H9 (cell line): Measurements from ENCODE around the gene MYLK. TPM values are rescaled to one million over a fixed set of nuclear protein-coding genes. Genes with fewer than 3 reads are reported as not detected.

Experiments used
- DNase-seq: peaks from one replicate; pipeline ENCODE4 v3.0.0-alpha.2; 2017
- H2AFZ ChIP-seq: one replicate; pipeline ENCODE4 v1.6.1; 2013; ENCODE audit warnings: mild to moderate bottlenecking, low read length, control low read depth, moderate library complexity
- H2AK5ac ChIP-seq: 2 replicates; pipeline ENCODE4 v1.6.1; 2013; ENCODE audit warnings: low read length, control low read depth, mixed read lengths; ENCODE audit not compliant: insufficient read length
- H2BK120ac ChIP-seq: one replicate; pipeline ENCODE4 v1.6.1; 2013; ENCODE audit warnings: low read depth, mild to moderate bottlenecking, low read length, control low read depth, inconsistent platforms; ENCODE audit not compliant: poor library complexity, severe bottlenecking
- H2BK12ac ChIP-seq: 2 replicates; pipeline ENCODE4 v1.6.1; 2013; ENCODE audit warnings: low read length, control low read depth, mixed read lengths, low read depth; ENCODE audit not compliant: insufficient read length
- H2BK15ac ChIP-seq: 2 replicates; pipeline ENCODE4 v1.6.1; 2013; ENCODE audit warnings: low read depth, low read length, control low read depth
- H2BK20ac ChIP-seq: one replicate; pipeline ENCODE4 v1.6.1; 2013; ENCODE audit warnings: low read depth, mild to moderate bottlenecking, low read length, control low read depth, inconsistent platforms; ENCODE audit not compliant: poor library complexity, severe bottlenecking
- H2BK5ac ChIP-seq: 2 replicates; pipeline ENCODE4 v1.6.1; 2013; ENCODE audit warnings: low read length, control low read depth, mixed read lengths; ENCODE audit not compliant: insufficient read length
- H3K14ac ChIP-seq: 2 replicates; pipeline ENCODE4 v1.6.1; 2013; ENCODE audit warnings: low read length, control low read depth; ENCODE audit not compliant: insufficient read depth
- H3K18ac ChIP-seq: 2 replicates; pipeline ENCODE4 v1.6.1; 2013; ENCODE audit warnings: low read depth, mild to moderate bottlenecking, mixed read lengths, low read length, control low read depth; ENCODE audit not compliant: insufficient read length
- H3K23ac ChIP-seq: 2 replicates; pipeline ENCODE4 v1.6.1; 2013; ENCODE audit warnings: low read length, control low read depth, mixed read lengths, low read depth; ENCODE audit not compliant: insufficient read length
- H3K23me2 ChIP-seq: 2 replicates; pipeline ENCODE4 v1.6.1; 2013; ENCODE audit warnings: low read depth, mild to moderate bottlenecking, mixed read lengths, low read length, control low read depth; ENCODE audit not compliant: insufficient read length, poor library complexity, severe bottlenecking
- H3K27ac ChIP-seq: 2 replicates; pipeline ENCODE4 v1.5.1; 2013; ENCODE audit warnings: low read length, control low read depth, mixed read lengths, low read depth; ENCODE audit not compliant: insufficient read length
- H3K27me3 ChIP-seq: 2 replicates; pipeline ENCODE4 v1.6.1; 2013; ENCODE audit warnings: low read length, control low read depth, inconsistent platforms; ENCODE audit not compliant: insufficient read depth
- H3K4ac ChIP-seq: 2 replicates; pipeline ENCODE4 v1.6.1; 2013; ENCODE audit warnings: low read depth, mild to moderate bottlenecking, control low read depth, inconsistent platforms, low read length, moderate library complexity
- H3K4me1 ChIP-seq: 2 replicates; pipeline ENCODE4 v1.6.1; 2013; ENCODE audit warnings: low read length, control low read depth, inconsistent platforms; ENCODE audit not compliant: insufficient read depth
- H3K4me2 ChIP-seq: 2 replicates; pipeline ENCODE4 v1.6.1; 2013; ENCODE audit warnings: low read length, control low read depth, mixed read lengths; ENCODE audit not compliant: insufficient read length, insufficient read depth
- H3K56ac ChIP-seq: 2 replicates; pipeline ENCODE4 v1.6.1; 2013; ENCODE audit warnings: low read depth, mild to moderate bottlenecking, mixed read lengths, low read length, control low read depth; ENCODE audit not compliant: insufficient read length
- H3K79me1 ChIP-seq: 2 replicates; pipeline ENCODE4 v1.6.1; 2013; ENCODE audit warnings: low read depth, mild to moderate bottlenecking, moderate library complexity, low read length, control low read depth, inconsistent platforms; ENCODE audit not compliant: insufficient read depth, poor library complexity, severe bottlenecking
- H3K79me2 ChIP-seq: 2 replicates; pipeline ENCODE4 v1.6.1; 2013; ENCODE audit warnings: low read length, control low read depth, inconsistent platforms; ENCODE audit not compliant: insufficient read depth
- H3K9ac ChIP-seq: 2 replicates; pipeline ENCODE4 v1.6.1; 2013; ENCODE audit warnings: low read length, control low read depth, mixed read lengths; ENCODE audit not compliant: insufficient read length; ENCODE audit errors: extremely low read depth
- H3K9me3 ChIP-seq: one replicate; pipeline ENCODE4 v1.6.1; 2013; ENCODE audit warnings: low read depth, low read length, inconsistent platforms; ENCODE audit not compliant: control insufficient read depth
- H3T11ph ChIP-seq: one replicate; pipeline ENCODE4 v1.6.1; 2013; ENCODE audit warnings: mild to moderate bottlenecking, low read length, control low read depth, inconsistent platforms
- H4K20me1 ChIP-seq: one replicate; pipeline ENCODE4 v1.6.1; 2013; ENCODE audit not compliant: control insufficient read depth, insufficient read length, insufficient read depth
- H4K5ac ChIP-seq: 2 replicates; pipeline ENCODE4 v1.6.1; 2013; ENCODE audit warnings: low read depth, mild to moderate bottlenecking, mixed read lengths, low read length, control low read depth; ENCODE audit not compliant: insufficient read length
- H4K8ac ChIP-seq: replicated peaks from 2 replicates; pipeline ENCODE4 v1.6.1; 2013; ENCODE audit warnings: low read length, control low read depth, mixed read lengths, low read depth; ENCODE audit not compliant: insufficient read length
- H4K91ac ChIP-seq: 2 replicates; pipeline ENCODE4 v1.6.1; 2013; ENCODE audit warnings: low read depth, mild to moderate bottlenecking, moderate library complexity, mixed read lengths, low read length, control low read depth; ENCODE audit not compliant: insufficient read length
- H3K27ac Mint-ChIP-seq, 3 experiments: 2 replicates in 2 of 3; 3 replicates in 1 of 3; pipeline ENCODE4 v1.8.0; 2020 to 2021; ENCODE audit warnings: mixed read lengths in 3 of 3, mild to moderate bottlenecking in 1 of 3, moderate library complexity in 1 of 3
- H3K27me3 Mint-ChIP-seq: 2 replicates; pipeline ENCODE4 v1.8.0; 2021; ENCODE audit warnings: low read depth, mild to moderate bottlenecking, moderate library complexity, mixed read lengths
- H3K36me3 Mint-ChIP-seq, 3 experiments: 2 replicates in 2 of 3; 3 replicates in 1 of 3; pipeline ENCODE4 v1.8.0; 2020 to 2021; ENCODE audit warnings: low read depth in 3 of 3, mixed read lengths in 3 of 3; ENCODE audit not compliant: insufficient read depth in 1 of 3
- H3K4me1 Mint-ChIP-seq, 2 experiments: 2 replicates each; pipeline ENCODE4 v1.8.0; 2020; ENCODE audit warnings: mixed read lengths in 2 of 2
- H3K4me3 Mint-ChIP-seq, 2 experiments: 2 replicates in 1 of 2; 3 replicates in 1 of 2; pipeline ENCODE4 v1.8.0; 2020 to 2021; ENCODE audit warnings: mild to moderate bottlenecking in 2 of 2, mixed read lengths in 2 of 2, moderate library complexity in 1 of 2
- H3K9me3 Mint-ChIP-seq, 2 experiments: 2 replicates in 1 of 2; 3 replicates in 1 of 2; pipeline ENCODE4 v1.8.0; 2020; ENCODE audit warnings: mild to moderate bottlenecking in 2 of 2, mixed read lengths in 2 of 2, moderate library complexity in 1 of 2
- WGBS: extraction: QIAGEN DNeasy Blood & Tissue Kit; methylation state at CpG from one replicate; pipeline ENCODE4 v1.1.7; 2013; ENCODE audit warnings: missing lambda C conversion rate, low lambda C conversion rate, mixed read lengths; ENCODE audit not compliant: insufficient read length; ENCODE audit errors: extremely low coverage; 5-methylcytosine and 5-hydroxymethylcytosine counted together
- total RNA-seq: library from RNA; stranded (reverse); gene quantifications from 2 replicates; pipeline ENCODE4 v1.2.1, GENCODE V29; 2021
- TF ChIP-seq, protein P1 (sequence below): fragments of 200-600 bp; sonication (generic); conservative IDR thresholded peaks from 3 replicates; pipeline ENCODE4 v1.8.0; 2021; ENCODE audit warnings: antibody characterized with exemption, mild to moderate bottlenecking

MYLK gene
- total RNA-seq, 1 experiment from 2014 or later, result 10.1 TPM

DNA sequence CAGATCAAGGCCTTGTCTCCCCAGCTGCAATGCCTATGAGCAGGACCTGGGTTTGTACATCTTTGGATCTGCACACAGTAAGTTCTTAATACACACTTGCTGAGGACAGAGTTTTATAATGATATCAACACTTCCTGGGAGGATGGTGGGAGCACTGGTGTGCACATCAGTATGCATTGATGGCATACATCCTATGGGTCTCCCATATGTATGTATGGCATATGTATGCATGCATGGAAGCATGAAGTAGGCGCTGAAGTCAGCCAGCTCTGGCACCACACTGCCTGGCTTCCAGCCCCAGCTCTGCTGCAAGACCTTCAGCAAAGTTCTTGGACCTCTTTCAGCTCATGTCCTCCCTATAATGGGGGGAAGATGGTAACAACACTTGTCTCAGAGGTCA is 68.2 kb downstream of the MYLK start:
- no peaks in the 10 kb centered on the region for H3K4me1 ChIP-seq
- no peak overlapping the region for H2BK20ac ChIP-seq
- H3K27me3 ChIP-seq, result no peaks in the 10 kb centered on the region
- H2AFZ ChIP-seq, result no peak overlapping the region
- H4K8ac ChIP-seq, result no peak overlapping the region
- DNase-seq, result no peak
- no peak overlapping the region for H3K4me3 Mint-ChIP-seq
- no peak overlapping the region for H3K14ac ChIP-seq
- no peak overlapping the region for H3K4ac ChIP-seq
- H2BK12ac ChIP-seq, result no peak overlapping the region
- H2BK5ac ChIP-seq, result no peak overlapping the region
- TF ChIP-seq, protein P1, sequence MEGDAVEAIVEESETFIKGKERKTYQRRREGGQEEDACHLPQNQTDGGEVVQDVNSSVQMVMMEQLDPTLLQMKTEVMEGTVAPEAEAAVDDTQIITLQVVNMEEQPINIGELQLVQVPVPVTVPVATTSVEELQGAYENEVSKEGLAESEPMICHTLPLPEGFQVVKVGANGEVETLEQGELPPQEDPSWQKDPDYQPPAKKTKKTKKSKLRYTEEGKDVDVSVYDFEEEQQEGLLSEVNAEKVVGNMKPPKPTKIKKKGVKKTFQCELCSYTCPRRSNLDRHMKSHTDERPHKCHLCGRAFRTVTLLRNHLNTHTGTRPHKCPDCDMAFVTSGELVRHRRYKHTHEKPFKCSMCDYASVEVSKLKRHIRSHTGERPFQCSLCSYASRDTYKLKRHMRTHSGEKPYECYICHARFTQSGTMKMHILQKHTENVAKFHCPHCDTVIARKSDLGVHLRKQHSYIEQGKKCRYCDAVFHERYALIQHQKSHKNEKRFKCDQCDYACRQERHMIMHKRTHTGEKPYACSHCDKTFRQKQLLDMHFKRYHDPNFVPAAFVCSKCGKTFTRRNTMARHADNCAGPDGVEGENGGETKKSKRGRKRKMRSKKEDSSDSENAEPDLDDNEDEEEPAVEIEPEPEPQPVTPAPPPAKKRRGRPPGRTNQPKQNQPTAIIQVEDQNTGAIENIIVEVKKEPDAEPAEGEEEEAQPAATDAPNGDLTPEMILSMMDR, result no peak
- H2AK5ac ChIP-seq, result no peak overlapping the region
- H3K9ac ChIP-seq, result no peak overlapping the region
- no peak overlapping the region for H3K18ac ChIP-seq
- H3T11ph ChIP-seq, result no peak overlapping the region
- H3K4me1 Mint-ChIP-seq, result peaks cover 17% of the 10 kb centered on the region in 2 experiments
- no peak overlapping the region for H4K5ac ChIP-seq
- no peaks in the 10 kb centered on the region for H4K20me1 ChIP-seq
- H3K23me2 ChIP-seq, result no peaks in the 10 kb centered on the region
- no peaks in the 10 kb centered on the region for H3K9me3 Mint-ChIP-seq
- no peak overlapping the region for H4K91ac ChIP-seq
- H3K56ac ChIP-seq, result no peak overlapping the region
- no peak overlapping the region for H3K27ac Mint-ChIP-seq
- WGBS, result no CpG with 5 or more reads among the region's 1 CpG
- H2BK120ac ChIP-seq, result no peak overlapping the region
- H3K27ac ChIP-seq, result no peak overlapping the region
- no peaks in the 10 kb centered on the region for H3K9me3 ChIP-seq
- H2BK15ac ChIP-seq, result no peak overlapping the region
- no peaks in the 10 kb centered on the region; a peak in 1 of 7 replicates for H3K36me3 Mint-ChIP-seq
- no peaks in the 10 kb centered on the region for H3K79me2 ChIP-seq
- H3K79me1 ChIP-seq, result no peaks in the 10 kb centered on the region
- H3K23ac ChIP-seq, result no peak overlapping the region
- H3K4me2 ChIP-seq, result no peak overlapping the region
- H3K27me3 Mint-ChIP-seq, result no peaks in the 10 kb centered on the region
